ENCODE measurements around the gene DCC. TPM values are rescaled to one million over a fixed set of nuclear protein-coding genes. Genes with fewer than 3 reads are reported as not detected.
A peak's percentile ranks its signal among the peaks of the same experiment; 100 is the strongest.

Gene DCC
- total and polyA plus RNA-seq, 5 donors = 0.02 to 0.28 (median 0.17) TPM; not detected in 2

DNA sequence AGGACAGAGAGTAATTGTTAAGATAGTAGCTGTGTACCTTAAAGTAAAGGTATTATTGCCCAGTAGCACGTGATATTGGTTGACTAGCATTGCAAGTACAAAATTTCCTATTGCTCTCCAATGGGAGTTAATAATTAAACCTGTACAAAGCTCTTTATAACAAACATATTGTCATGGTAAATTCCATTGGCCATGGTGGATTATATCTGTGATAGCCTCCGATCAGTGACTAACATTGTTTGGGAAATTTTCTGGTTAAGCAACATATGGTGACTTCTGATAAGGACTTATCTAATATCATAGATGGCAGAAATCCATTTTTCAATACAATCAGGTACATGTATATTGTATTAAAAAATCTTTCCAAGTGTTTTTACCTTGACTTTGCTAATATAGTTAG, 360.8 kb downstream of the DCC start:
- 64% methylated on average over 2 of the region's 2 CpGs for WGBS
- no peak for ATAC-seq
- no peak overlapping the region for H3K4me3 ChIP-seq (ENCODE audit: low read length)
- DNase-seq = no peak
- H3K27me3 ChIP-seq (ENCODE audit: control insufficient read depth, insufficient read depth) = no peaks in the 10 kb centered on the region
- intact Hi-C loops (cut with DNase I) = no loop called here
- H3K4me1 ChIP-seq (ENCODE audit: control insufficient read depth, insufficient read depth, low read length) = no peaks in the 10 kb centered on the region
- H3K27ac ChIP-seq (ENCODE audit: low read length) = no peak overlapping the region
- H3K9me3 ChIP-seq (ENCODE audit: control insufficient read depth, low read length) = no peaks in the 10 kb centered on the region

DNA sequence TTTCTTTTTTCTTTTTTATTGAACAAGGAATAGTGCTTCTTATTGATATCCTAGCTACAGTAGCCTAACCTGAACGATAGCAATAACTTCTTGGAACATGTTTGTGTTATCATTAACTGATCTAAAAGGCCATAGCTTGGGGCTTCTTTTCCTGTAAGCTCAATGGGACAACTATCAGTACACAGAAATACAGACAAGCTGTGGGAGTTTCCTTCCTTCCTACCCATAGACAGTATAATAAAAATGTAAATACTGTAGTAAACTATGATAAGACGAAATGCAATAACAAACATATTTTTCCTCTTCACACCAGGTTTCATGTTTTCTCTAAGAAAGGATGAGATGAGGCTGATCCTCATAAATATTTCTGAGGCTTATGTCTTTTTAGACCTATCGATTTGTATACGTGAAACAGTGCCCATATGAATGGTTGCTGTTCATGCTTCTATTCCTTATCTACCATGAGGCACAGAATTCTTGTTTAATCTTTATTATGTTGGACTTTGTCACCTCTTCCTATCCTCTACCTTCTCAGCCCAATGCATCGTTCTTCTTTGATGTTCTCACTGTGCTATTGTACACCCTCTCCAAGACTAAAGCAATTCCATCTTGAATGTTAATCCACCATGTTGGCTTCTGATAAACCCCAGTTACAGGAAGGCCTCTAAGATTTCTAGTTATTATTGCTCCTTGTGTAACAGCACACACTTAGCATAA, 361.4 kb downstream of the DCC start:
- no peaks in the 10 kb centered on the region for H3K9me3 ChIP-seq (ENCODE audit: control insufficient read depth, low read length)
- no peak overlapping the region for H3K27ac ChIP-seq (ENCODE audit: low read length)
- H3K4me3 ChIP-seq (ENCODE audit: low read length) = no peak overlapping the region
- DNase-seq (no peak), ATAC-seq (no peak)
- no peaks in the 10 kb centered on the region for H3K4me1 ChIP-seq (ENCODE audit: control insufficient read depth, insufficient read depth, low read length)
- H3K27me3 ChIP-seq (ENCODE audit: control insufficient read depth, insufficient read depth) = no peaks in the 10 kb centered on the region
- 75% methylated on average over 5 of the region's 5 CpGs for WGBS
- intact Hi-C loops (cut with DNase I) = no loop called here

DNA sequence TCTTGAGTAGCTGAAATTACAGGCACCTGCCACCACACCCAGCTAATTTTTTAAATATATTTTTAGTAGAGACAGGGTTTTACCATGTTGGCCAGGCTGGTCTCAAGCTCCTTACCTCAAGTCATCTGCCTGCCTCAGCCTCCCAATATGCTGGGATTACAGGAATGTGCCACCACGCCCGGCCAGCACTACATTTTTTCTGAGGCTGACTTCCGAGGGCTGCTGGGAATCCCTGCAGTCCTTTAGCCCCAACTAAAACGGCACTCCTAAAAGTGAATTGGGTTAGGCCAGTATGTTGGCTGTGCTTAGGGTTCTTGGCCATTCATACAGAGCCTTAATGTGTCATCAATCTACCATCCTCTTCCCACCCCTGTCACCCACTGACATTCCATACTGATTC, 375.4 kb downstream of the DCC start:
- no peaks in the 10 kb centered on the region for H3K4me1 ChIP-seq (ENCODE audit: control insufficient read depth, insufficient read depth, low read length)
- H3K27me3 ChIP-seq (ENCODE audit: control insufficient read depth, insufficient read depth) = no peaks in the 10 kb centered on the region
- no peak overlapping the region for H3K4me3 ChIP-seq (ENCODE audit: low read length)
- H3K27ac ChIP-seq (ENCODE audit: low read length) = no peak overlapping the region
- no peak for ATAC-seq
- 73% methylated on average over 4 of the region's 4 CpGs for WGBS
- H3K9me3 ChIP-seq (ENCODE audit: control insufficient read depth, low read length) = no peaks in the 10 kb centered on the region
- intact Hi-C loops (cut with DNase I) = no loop called here
- no peak for DNase-seq

DNA sequence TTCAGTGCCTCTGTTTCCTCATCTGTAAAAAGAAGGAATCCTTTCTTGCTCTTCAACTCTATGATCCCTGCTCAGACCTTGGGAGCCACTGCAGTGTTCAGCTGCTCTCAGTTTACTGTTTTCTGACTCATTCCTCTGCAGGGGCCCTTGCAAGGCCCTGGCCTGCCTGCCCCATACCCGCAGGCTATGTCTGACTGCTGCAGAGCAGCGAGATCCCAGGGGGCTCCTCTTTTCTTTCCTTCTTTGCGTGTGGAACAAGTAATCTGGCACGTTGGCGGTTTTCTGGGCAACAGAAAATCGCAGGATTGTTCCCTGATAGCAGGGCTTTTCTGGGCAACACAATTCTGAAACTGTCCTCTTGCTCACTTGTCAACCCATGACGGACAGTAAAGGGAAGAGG, 376.0 kb downstream of the DCC start:
- Histone ChIP-seq H3K4me3 (ENCODE audit: low read length) (no peak overlapping the region), H3K27ac (ENCODE audit: low read length) (no peak overlapping the region), H3K4me1 (ENCODE audit: control insufficient read depth, insufficient read depth, low read length) (no peaks in the 10 kb centered on the region), H3K9me3 (ENCODE audit: control insufficient read depth, low read length) (no peaks in the 10 kb centered on the region), H3K27me3 (ENCODE audit: control insufficient read depth, insufficient read depth) (no peaks in the 10 kb centered on the region)
- 71% methylated on average over 7 of the region's 7 CpGs for WGBS
- DNase-seq = no peak
- intact Hi-C loops (cut with DNase I) = no loop called here
- ATAC-seq = no peak

DNA sequence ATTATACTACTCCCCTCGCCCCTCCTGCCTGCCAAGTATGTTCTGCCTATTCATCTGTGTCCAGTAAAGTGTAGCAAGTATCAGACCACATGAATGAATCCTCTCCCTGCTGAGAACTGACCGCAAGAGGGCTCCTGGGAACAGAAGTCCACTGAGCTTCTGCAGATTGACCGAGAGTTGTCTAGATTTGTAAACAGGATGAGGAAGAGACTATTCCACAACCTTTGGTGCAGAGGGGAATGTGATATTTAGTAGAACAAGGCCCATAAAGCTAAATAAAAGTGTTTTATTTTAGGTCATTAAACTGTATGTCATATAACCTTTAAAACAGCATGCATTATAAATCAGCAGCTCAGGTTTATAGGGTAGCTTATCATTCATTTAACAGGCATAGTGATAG, 377.0 kb downstream of the DCC start:
- no peak overlapping the region for H3K4me3 ChIP-seq (ENCODE audit: low read length)
- no peaks in the 10 kb centered on the region for H3K4me1 ChIP-seq (ENCODE audit: control insufficient read depth, insufficient read depth, low read length)
- H3K27ac ChIP-seq (ENCODE audit: low read length) = no peak overlapping the region
- no peaks in the 10 kb centered on the region for H3K9me3 ChIP-seq (ENCODE audit: control insufficient read depth, low read length)
- intact Hi-C loops (cut with DNase I) = no loop called here
- no peaks in the 10 kb centered on the region for H3K27me3 ChIP-seq (ENCODE audit: control insufficient read depth, insufficient read depth)
- no peak for ATAC-seq
- WGBS = 28% methylated on average over 3 of the region's 3 CpGs
- DNase-seq = no peak

DNA sequence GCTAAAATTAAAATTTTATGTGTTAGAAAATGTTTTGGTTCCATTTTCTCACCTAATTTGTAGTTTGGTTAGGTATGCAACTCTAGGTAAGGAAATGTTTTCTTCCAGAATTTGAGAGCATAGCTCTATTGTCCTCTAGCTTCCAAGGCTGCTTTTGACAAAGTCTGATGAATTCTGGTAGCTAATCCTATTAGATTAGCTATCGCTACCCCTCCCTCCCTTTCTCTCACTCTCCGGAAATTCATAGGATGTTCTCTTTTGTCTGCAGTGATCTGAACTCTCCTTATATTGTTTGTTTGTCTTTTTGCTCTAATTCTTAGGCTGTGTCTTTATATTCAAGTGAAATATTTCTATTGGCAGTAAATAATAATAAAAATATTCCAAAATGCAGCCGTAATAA, 382.9 kb downstream of the DCC start:
- ATAC-seq = no peak
- no peak overlapping the region for H3K27ac ChIP-seq (ENCODE audit: low read length)
- no peaks in the 10 kb centered on the region for H3K9me3 ChIP-seq (ENCODE audit: control insufficient read depth, low read length)
- no peak for DNase-seq
- no peaks in the 10 kb centered on the region for H3K4me1 ChIP-seq (ENCODE audit: control insufficient read depth, insufficient read depth, low read length)
- intact Hi-C loops (cut with DNase I) = no loop called here
- no peak overlapping the region for H3K4me3 ChIP-seq (ENCODE audit: low read length)
- 84% methylated on average over 3 of the region's 3 CpGs for WGBS
- H3K27me3 ChIP-seq (ENCODE audit: control insufficient read depth, insufficient read depth) = no peaks in the 10 kb centered on the region

DNA sequence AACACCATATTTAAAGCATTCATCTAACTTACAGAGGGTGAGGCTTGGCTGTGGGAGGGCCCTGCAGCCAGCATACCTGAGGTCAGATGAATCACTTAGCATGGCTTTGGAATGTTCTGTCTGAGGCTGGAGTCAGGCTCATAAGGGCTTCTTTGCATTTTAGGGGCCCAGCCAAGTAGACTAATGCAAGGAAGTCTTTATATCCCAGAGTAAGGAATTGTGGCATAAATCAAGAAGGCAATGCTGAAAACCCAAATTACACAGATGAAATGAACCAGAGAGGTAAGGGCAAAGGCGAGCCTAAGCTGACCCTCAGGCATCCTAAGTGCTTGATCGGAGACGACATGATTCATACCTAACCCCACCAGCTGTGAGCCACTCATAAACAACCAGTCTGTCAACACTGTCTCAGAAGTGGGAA, 383.6 kb downstream of the DCC start:
- no peak for DNase-seq
- Histone ChIP-seq H3K4me3 (ENCODE audit: low read length) (no peak overlapping the region), H3K27me3 (ENCODE audit: control insufficient read depth, insufficient read depth) (no peaks in the 10 kb centered on the region), H3K4me1 (ENCODE audit: control insufficient read depth, insufficient read depth, low read length) (no peaks in the 10 kb centered on the region), H3K27ac (ENCODE audit: low read length) (no peak overlapping the region), H3K9me3 (ENCODE audit: control insufficient read depth, low read length) (no peaks in the 10 kb centered on the region)
- 63% methylated on average over 3 of the region's 3 CpGs for WGBS
- ATAC-seq = no peak
- intact Hi-C loops (cut with DNase I) = no loop called here

DNA sequence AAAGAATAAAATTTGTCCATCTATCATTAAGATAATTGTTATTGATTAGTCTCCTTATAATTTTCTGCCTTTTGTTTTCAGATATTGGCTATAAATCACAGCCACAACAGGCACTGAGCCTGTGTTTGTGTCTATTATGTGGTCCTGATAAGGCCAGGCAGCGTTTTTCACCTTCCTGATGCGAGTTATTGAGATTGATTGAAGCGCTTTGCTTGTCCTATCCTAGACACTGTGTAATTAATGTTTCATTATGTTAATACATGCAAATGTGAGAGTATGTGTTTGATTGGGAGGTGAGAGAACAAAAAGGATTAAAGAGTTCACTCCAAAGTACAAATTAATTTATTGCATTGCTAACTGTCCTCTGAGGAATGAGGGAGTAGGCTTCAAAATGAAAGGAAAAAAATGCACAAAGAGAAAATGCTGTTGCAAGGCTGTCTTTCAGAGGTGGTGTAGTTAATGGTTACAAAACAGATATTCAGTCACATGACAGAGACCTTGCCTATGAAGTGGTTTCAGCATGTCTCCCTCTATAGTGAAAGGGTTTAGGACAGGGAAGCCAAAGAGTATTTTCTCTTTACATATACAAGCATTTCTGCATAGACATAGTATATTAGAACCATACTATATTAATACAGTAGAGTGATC, 391.1 kb downstream of the DCC start:
- no peaks in the 10 kb centered on the region for H3K27me3 ChIP-seq (ENCODE audit: control insufficient read depth, insufficient read depth)
- no peaks in the 10 kb centered on the region for H3K4me1 ChIP-seq (ENCODE audit: control insufficient read depth, insufficient read depth, low read length)
- WGBS = 78% methylated on average over 3 of the region's 3 CpGs
- no peak overlapping the region for H3K27ac ChIP-seq (ENCODE audit: low read length)
- H3K4me3 ChIP-seq (ENCODE audit: low read length) = no peak overlapping the region
- DNase-seq (no peak), ATAC-seq (no peak)
- no peaks in the 10 kb centered on the region for H3K9me3 ChIP-seq (ENCODE audit: control insufficient read depth, low read length)
- intact Hi-C loops (cut with DNase I) = no loop called here

DNA sequence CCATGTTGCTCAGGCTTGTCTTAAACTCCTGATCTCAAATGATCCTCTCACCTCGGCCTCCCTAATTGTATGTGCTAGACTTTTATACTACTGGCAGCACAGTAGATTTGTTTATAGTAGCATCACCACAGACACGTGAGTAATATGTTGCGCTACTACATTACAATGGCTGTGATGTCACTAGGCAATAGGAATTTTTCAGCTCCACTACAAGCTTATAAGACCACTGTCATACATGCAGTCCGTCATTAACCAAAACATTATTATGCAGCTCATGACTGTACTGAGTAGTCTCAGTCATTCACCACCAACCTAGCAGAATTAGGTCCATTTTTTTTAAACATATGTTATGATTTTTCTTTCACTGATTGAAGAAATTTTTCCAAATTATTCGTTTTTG, 398.9 kb downstream of the DCC start:
- intact Hi-C loops (cut with DNase I) = no loop called here
- H3K27me3 ChIP-seq (ENCODE audit: control insufficient read depth, insufficient read depth) = no peaks in the 10 kb centered on the region
- DNase-seq (no peak), ATAC-seq (no peak)
- no peaks in the 10 kb centered on the region for H3K4me1 ChIP-seq (ENCODE audit: control insufficient read depth, insufficient read depth, low read length)
- H3K27ac ChIP-seq (ENCODE audit: low read length) = no peak overlapping the region
- H3K4me3 ChIP-seq (ENCODE audit: low read length) = no peak overlapping the region
- no peaks in the 10 kb centered on the region for H3K9me3 ChIP-seq (ENCODE audit: control insufficient read depth, low read length)
- 78% methylated on average over 5 of the region's 5 CpGs for WGBS

DNA sequence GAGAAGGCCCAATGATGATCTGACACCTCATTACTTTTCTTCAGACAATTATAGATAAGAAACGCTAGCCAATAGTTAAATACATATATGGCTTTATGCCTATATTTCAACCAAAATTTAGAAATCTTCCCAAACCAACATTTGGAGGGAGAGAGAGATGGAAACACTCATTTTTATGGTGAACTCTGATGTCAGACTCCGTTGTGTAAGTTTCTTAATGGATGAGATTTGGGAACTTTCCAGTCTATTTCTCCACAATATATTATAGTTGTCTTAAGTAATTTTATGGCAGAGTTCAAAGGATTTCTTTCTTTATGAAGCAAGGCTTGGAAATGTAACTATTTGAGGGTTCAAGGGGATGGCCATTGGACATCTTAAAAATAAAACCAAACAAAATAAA, 407.0 kb downstream of the DCC start:
- H3K9me3 ChIP-seq (ENCODE audit: control insufficient read depth, low read length) = no peaks in the 10 kb centered on the region
- no peak for DNase-seq
- WGBS = 63% methylated on average over 2 of the region's 2 CpGs
- no peak overlapping the region for H3K27ac ChIP-seq (ENCODE audit: low read length)
- no peaks in the 10 kb centered on the region for H3K4me1 ChIP-seq (ENCODE audit: control insufficient read depth, insufficient read depth, low read length)
- intact Hi-C loops (cut with DNase I) = no loop called here
- no peaks in the 10 kb centered on the region for H3K27me3 ChIP-seq (ENCODE audit: control insufficient read depth, insufficient read depth)
- no peak for ATAC-seq
- no peak overlapping the region for H3K4me3 ChIP-seq (ENCODE audit: low read length)

DNA sequence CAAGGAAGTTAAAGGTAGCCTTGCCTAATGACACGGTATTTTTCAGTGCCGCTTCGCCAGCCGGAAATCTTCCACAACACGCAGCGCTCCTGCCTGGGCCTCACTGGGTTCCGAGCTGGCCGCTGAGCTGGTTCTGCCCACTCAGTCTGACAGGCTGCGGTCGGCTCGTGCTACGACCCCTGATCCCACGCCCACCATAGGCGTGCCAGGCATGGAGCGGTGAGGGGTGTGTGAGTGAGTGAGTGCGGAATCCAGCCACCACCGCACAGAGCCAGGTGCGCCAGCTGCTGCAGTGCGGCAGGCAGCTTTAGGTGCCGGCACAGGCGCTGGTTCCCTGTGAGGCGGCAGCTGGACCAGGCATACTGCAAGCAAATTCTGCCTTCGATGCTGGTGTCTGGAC, 407.9 kb downstream of the DCC start:
- Histone ChIP-seq H3K4me1 (ENCODE audit: control insufficient read depth, insufficient read depth, low read length) (no peaks in the 10 kb centered on the region), H3K27me3 (ENCODE audit: control insufficient read depth, insufficient read depth) (no peaks in the 10 kb centered on the region), H3K9me3 (ENCODE audit: control insufficient read depth, low read length) (no peaks in the 10 kb centered on the region), H3K27ac (ENCODE audit: low read length) (no peak overlapping the region), H3K4me3 (ENCODE audit: low read length) (no peak overlapping the region)
- intact Hi-C loops (cut with DNase I) = no loop called here
- no peak for ATAC-seq
- DNase-seq = peak in 2 of 3 donors; percentile 15 to 32
- 93% methylated on average over 23 of the region's 23 CpGs for WGBS

All from right cardiac atrium (tissue), 5 donors.